SK-N-SH treated with all-trans-retinoic acid at 6 μM for 48 hours (cell line): Measurements from ENCODE around the gene ARIH2.

Experiments used
- ATAC-seq: fragments of 200-7000 bp; cut with Tn5 transposase; 3 replicates; pipeline ENCODE4 v1.9.1; 2020; ENCODE audit warnings: mild to moderate bottlenecking, moderate library complexity
- ARNTL ChIP-seq: fragments of 450-650 bp; formaldehyde crosslinking; IDR thresholded peaks from 2 replicates; pipeline ENCODE4 v1.5.0; 2020; ENCODE audit warnings: low read depth, mild to moderate bottlenecking, moderate library complexity, borderline replicate concordance
- BACH2 ChIP-seq: fragments of 250-450 bp; sonication (Bioruptor Pico); IDR thresholded peaks from 2 replicates; pipeline ENCODE4 v1.9.0; 2021; ENCODE audit warnings: mild to moderate bottlenecking, borderline replicate concordance
- CSDC2 ChIP-seq: fragments of 250-450 bp; sonication (Bioruptor Pico); IDR thresholded peaks from 2 replicates; pipeline ENCODE4 v1.5.0; 2020; ENCODE audit warnings: mild to moderate bottlenecking, moderate library complexity
- ESRRG ChIP-seq: fragments of 250-450 bp; sonication (Bioruptor Pico); IDR thresholded peaks from 2 replicates; pipeline ENCODE4 v1.6.1; 2021; ENCODE audit warnings: mild to moderate bottlenecking
- GLIS3 ChIP-seq: fragments of 250-450 bp; sonication (Bioruptor Pico); IDR thresholded peaks from 2 replicates; pipeline ENCODE4 v1.5.0; 2020; ENCODE audit warnings: mild to moderate bottlenecking, moderate library complexity
- OSR1 ChIP-seq: fragments of 250-450 bp; sonication (Bioruptor Pico); IDR thresholded peaks from 2 replicates; pipeline ENCODE4 v1.8.0; 2022; ENCODE audit warnings: moderate library complexity, mild to moderate bottlenecking, inconsistent platforms
- PPARA ChIP-seq: fragments of 250-450 bp; sonication (Bioruptor Pico); IDR thresholded peaks from 2 replicates; pipeline ENCODE4 v1.5.0; 2020; ENCODE audit warnings: mild to moderate bottlenecking, borderline replicate concordance
- RARB ChIP-seq: fragments of 250-450 bp; sonication (Bioruptor Pico); IDR thresholded peaks from 2 replicates; pipeline ENCODE4 v1.8.0; 2021; ENCODE audit warnings: mild to moderate bottlenecking, moderate library complexity
- SNAI2 ChIP-seq: fragments of 250-450 bp; sonication (Bioruptor Pico); IDR thresholded peaks from 2 replicates; pipeline ENCODE4 v1.5.0; 2020; ENCODE audit warnings: mild to moderate bottlenecking, moderate library complexity
- TCF4 ChIP-seq: fragments of 250-450 bp; sonication (Bioruptor Pico); IDR thresholded peaks from 2 replicates; pipeline ENCODE4 v1.8.0; 2021; ENCODE audit warnings: mild to moderate bottlenecking, moderate library complexity, borderline replicate concordance
- TOX ChIP-seq: fragments of 250-450 bp; sonication (Bioruptor Pico); IDR thresholded peaks from 2 replicates; pipeline ENCODE4 v1.8.0; 2021; ENCODE audit warnings: mild to moderate bottlenecking, moderate library complexity, borderline replicate concordance
- ZFP3 ChIP-seq: fragments of 250-450 bp; sonication (Bioruptor Pico); IDR thresholded peaks from 2 replicates; pipeline ENCODE4 v1.5.0; 2020; ENCODE audit warnings: mild to moderate bottlenecking, moderate library complexity
- ZFP30 ChIP-seq: fragments of 450-650 bp; formaldehyde crosslinking; IDR thresholded peaks from 2 replicates; pipeline ENCODE4 v1.5.0; 2022; ENCODE audit warnings: mild to moderate bottlenecking, moderate library complexity
- ZNF565 ChIP-seq: fragments of 450-650 bp; formaldehyde crosslinking; conservative IDR thresholded peaks from 2 replicates; pipeline ENCODE4 v1.5.0; 2020; ENCODE audit warnings: low read depth, mild to moderate bottlenecking, moderate library complexity
- ZNF70 ChIP-seq: fragments of 450-650 bp; formaldehyde crosslinking; IDR thresholded peaks from 2 replicates; pipeline ENCODE4 v1.5.0; 2020; ENCODE audit warnings: mild to moderate bottlenecking, moderate library complexity
- ZNF8 ChIP-seq: fragments of 450-650 bp; formaldehyde crosslinking; IDR thresholded peaks from 2 replicates; pipeline ENCODE4 v1.5.0; 2020; ENCODE audit warnings: mild to moderate bottlenecking, moderate library complexity
- TF ChIP-seq, protein P1 (sequence below): fragments of 250-450 bp; sonication (Bioruptor Pico); IDR thresholded peaks from 2 replicates; pipeline ENCODE4 v1.5.1; 2021; ENCODE audit warnings: mild to moderate bottlenecking, moderate library complexity
- TF ChIP-seq, protein P2 (sequence below): fragments of 250-450 bp; sonication (Bioruptor Pico); IDR thresholded peaks from 2 replicates; pipeline ENCODE4 v1.5.0; 2020; ENCODE audit warnings: mild to moderate bottlenecking, moderate library complexity
- TF ChIP-seq, protein P3 (sequence below): fragments of 250-450 bp; sonication (Bioruptor Pico); IDR thresholded peaks from 2 replicates; pipeline ENCODE4 v1.8.0; 2021; ENCODE audit warnings: low read depth, mild to moderate bottlenecking, moderate library complexity, borderline replicate concordance
- TF ChIP-seq, protein P4 (sequence below): fragments of 250-450 bp; sonication (Bioruptor Pico); IDR thresholded peaks from 2 replicates; pipeline ENCODE4 v1.8.0; 2020; ENCODE audit warnings: mild to moderate bottlenecking, moderate library complexity, borderline replicate concordance
- TF ChIP-seq, protein P5 (sequence below): fragments of 250-450 bp; sonication (Bioruptor Pico); IDR thresholded peaks from 2 replicates; pipeline ENCODE4 v1.5.1; 2020; ENCODE audit warnings: low read depth, mild to moderate bottlenecking, moderate library complexity

The ARIH2 gene

DNA sequence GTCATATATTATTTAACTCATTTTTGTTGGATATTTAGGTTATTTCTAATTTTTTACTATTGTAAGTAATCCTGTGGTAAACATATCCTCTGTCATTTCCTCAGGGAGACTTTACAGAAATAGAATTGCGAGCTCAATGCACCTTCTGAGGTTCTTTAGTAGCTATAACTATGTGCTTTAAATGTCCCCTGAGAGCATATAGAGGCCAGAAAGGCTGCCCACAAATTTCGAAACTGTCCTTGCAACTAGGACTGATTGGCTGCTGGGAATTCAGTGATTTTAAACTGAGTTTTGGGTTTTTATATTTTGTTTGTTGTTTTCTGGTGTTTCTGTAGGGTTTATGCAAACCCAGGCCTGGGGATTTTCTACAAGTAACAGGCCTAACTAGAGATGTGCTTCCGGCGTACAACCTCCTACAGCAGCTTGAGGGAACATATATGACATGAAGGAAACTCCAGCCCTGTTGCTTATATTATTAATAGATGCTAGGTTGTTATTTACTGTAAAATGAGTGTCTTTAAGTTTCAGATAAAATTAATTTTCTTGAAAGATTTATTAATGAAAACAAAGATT, 42.3 kb downstream of the ARIH2 start:
- TF ChIP-seq GLIS3 (no peak), ZFP30 (CRISPR knock-in tag) (no peak), ZNF70 (CRISPR knock-in tag) (no peak), ZNF8 (no peak), TCF4 (CRISPR knock-in tag) (no peak), OSR1 (CRISPR knock-in tag) (no peak), PPARA (no peak), BACH2 (CRISPR knock-in tag) (no peak), CSDC2 (CRISPR knock-in tag) (no peak), ZFP3 (CRISPR knock-in tag) (no peak), SNAI2 (CRISPR knock-in tag) (no peak), RARB (CRISPR knock-in tag) (no peak), ESRRG (CRISPR knock-in tag) (no peak), ARNTL (CRISPR knock-in tag) (no peak), ZNF565 (CRISPR knock-in tag) (no peak)
- TF ChIP-seq, protein P1, sequence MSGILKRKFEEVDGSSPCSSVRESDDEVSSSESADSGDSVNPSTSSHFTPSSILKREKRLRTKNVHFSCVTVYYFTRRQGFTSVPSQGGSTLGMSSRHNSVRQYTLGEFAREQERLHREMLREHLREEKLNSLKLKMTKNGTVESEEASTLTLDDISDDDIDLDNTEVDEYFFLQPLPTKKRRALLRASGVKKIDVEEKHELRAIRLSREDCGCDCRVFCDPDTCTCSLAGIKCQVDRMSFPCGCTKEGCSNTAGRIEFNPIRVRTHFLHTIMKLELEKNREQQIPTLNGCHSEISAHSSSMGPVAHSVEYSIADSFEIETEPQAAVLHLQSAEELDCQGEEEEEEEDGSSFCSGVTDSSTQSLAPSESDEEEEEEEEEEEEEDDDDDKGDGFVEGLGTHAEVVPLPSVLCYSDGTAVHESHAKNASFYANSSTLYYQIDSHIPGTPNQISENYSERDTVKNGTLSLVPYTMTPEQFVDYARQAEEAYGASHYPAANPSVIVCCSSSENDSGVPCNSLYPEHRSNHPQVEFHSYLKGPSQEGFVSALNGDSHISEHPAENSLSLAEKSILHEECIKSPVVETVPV (CRISPR knock-in tag), result no peak
- TF ChIP-seq, protein P2, sequence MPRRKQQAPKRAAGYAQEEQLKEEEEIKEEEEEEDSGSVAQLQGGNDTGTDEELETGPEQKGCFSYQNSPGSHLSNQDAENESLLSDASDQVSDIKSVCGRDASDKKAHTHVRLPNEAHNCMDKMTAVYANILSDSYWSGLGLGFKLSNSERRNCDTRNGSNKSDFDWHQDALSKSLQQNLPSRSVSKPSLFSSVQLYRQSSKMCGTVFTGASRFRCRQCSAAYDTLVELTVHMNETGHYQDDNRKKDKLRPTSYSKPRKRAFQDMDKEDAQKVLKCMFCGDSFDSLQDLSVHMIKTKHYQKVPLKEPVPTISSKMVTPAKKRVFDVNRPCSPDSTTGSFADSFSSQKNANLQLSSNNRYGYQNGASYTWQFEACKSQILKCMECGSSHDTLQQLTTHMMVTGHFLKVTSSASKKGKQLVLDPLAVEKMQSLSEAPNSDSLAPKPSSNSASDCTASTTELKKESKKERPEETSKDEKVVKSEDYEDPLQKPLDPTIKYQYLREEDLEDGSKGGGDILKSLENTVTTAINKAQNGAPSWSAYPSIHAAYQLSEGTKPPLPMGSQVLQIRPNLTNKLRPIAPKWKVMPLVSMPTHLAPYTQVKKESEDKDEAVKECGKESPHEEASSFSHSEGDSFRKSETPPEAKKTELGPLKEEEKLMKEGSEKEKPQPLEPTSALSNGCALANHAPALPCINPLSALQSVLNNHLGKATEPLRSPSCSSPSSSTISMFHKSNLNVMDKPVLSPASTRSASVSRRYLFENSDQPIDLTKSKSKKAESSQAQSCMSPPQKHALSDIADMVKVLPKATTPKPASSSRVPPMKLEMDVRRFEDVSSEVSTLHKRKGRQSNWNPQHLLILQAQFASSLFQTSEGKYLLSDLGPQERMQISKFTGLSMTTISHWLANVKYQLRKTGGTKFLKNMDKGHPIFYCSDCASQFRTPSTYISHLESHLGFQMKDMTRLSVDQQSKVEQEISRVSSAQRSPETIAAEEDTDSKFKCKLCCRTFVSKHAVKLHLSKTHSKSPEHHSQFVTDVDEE, result no peak
- TF ChIP-seq, protein P3, sequence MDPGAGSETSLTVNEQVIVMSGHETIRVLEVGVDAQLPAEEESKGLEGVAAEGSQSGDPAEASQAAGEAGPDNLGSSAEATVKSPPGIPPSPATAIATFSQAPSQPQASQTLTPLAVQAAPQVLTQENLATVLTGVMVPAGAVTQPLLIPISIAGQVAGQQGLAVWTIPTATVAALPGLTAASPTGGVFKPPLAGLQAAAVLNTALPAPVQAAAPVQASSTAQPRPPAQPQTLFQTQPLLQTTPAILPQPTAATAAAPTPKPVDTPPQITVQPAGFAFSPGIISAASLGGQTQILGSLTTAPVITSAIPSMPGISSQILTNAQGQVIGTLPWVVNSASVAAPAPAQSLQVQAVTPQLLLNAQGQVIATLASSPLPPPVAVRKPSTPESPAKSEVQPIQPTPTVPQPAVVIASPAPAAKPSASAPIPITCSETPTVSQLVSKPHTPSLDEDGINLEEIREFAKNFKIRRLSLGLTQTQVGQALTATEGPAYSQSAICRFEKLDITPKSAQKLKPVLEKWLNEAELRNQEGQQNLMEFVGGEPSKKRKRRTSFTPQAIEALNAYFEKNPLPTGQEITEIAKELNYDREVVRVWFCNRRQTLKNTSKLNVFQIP, result no peak
- TF ChIP-seq, protein P4, sequence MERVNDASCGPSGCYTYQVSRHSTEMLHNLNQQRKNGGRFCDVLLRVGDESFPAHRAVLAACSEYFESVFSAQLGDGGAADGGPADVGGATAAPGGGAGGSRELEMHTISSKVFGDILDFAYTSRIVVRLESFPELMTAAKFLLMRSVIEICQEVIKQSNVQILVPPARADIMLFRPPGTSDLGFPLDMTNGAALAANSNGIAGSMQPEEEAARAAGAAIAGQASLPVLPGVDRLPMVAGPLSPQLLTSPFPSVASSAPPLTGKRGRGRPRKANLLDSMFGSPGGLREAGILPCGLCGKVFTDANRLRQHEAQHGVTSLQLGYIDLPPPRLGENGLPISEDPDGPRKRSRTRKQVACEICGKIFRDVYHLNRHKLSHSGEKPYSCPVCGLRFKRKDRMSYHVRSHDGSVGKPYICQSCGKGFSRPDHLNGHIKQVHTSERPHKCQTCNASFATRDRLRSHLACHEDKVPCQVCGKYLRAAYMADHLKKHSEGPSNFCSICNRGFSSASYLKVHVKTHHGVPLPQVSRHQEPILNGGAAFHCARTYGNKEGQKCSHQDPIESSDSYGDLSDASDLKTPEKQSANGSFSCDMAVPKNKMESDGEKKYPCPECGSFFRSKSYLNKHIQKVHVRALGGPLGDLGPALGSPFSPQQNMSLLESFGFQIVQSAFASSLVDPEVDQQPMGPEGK (CRISPR knock-in tag), result no peak
- TF ChIP-seq, protein P5, sequence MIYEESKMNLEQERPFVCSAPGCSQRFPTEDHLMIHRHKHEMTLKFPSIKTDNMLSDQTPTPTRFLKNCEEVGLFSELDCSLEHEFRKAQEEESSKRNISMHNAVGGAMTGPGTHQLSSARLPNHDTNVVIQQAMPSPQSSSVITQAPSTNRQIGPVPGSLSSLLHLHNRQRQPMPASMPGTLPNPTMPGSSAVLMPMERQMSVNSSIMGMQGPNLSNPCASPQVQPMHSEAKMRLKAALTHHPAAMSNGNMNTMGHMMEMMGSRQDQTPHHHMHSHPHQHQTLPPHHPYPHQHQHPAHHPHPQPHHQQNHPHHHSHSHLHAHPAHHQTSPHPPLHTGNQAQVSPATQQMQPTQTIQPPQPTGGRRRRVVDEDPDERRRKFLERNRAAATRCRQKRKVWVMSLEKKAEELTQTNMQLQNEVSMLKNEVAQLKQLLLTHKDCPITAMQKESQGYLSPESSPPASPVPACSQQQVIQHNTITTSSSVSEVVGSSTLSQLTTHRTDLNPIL, result no peak
- no peak for ATAC-seq

DNA sequence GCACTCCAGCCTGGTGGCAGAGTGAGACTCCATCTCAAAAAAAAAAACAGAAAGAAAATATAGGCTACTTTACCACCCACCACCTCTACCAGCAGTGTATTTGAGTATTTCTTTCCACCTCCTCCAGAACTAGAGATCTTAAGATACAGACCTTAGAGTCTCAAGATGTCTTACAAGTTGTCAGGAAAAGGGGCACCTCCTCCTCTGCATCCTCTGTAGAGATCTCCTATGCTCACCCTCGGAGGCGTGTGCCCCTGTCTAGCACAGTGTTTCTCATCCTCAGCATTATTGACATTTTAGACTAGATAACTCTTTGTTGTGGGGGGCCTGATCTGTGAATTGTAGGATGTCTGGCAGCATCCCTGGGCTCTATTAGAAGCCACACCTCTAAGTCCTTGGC, 43.7 kb downstream of the ARIH2 start:
- no peak for TF ChIP-seq SNAI2 (CRISPR knock-in tag)
- no peak for TF ChIP-seq TOX (CRISPR knock-in tag)
- no peak for TF ChIP-seq TCF4 (CRISPR knock-in tag)
- no peak for TF ChIP-seq BACH2 (CRISPR knock-in tag)
- TF ChIP-seq, protein P5, result no peak
- TF ChIP-seq, protein P4 (CRISPR knock-in tag), result no peak
- TF ChIP-seq GLIS3, result no peak
- TF ChIP-seq ZNF8, result no peak
- no peak for TF ChIP-seq RARB (CRISPR knock-in tag)
- TF ChIP-seq ZFP30 (CRISPR knock-in tag), result no peak
- TF ChIP-seq ESRRG (CRISPR knock-in tag), result no peak
- TF ChIP-seq, protein P2, result no peak
- TF ChIP-seq, all 23 proteins: peak for 0
- ATAC-seq, result no peak
